KOPT-K1 (cell line): Measurements from ENCODE around the gene EPN3.

Source experiments
- H3K27ac ChIP-seq: fragments of 200-600 bp; sonication (generic); 2 replicates; pipeline ENCODE4 v1.5.1; 2016; ENCODE audit warnings: antibody characterized with exemption, mild to moderate bottlenecking, low read depth, low read length; ENCODE audit not compliant: poor library complexity, severe bottlenecking
- H3K36me3 ChIP-seq: fragments of 200-600 bp; sonication (generic); 2 replicates; pipeline ENCODE4 v1.5.1; 2017; ENCODE audit warnings: antibody characterized with exemption, mild to moderate bottlenecking, low read length, moderate library complexity; ENCODE audit not compliant: insufficient read depth
- H3K9me3 ChIP-seq: fragments of 200-600 bp; sonication (generic); 2 replicates; pipeline ENCODE4 v1.5.1; 2017; ENCODE audit warnings: antibody characterized with exemption, low read length, mild to moderate bottlenecking; ENCODE audit not compliant: insufficient read depth, poor library complexity, severe bottlenecking

Gene EPN3

GRCh38 chr17:50520483-50520882, 12.1 kb upstream of the EPN3 start:
- H3K27ac ChIP-seq, result no peak overlapping the region
- no peaks in the 10 kb centered on the region for H3K36me3 ChIP-seq

GRCh38 chr17:50521514-50521913, 11.0 kb upstream of the EPN3 start:
- Histone ChIP-seq H3K36me3 (no peaks in the 10 kb centered on the region), H3K27ac (no peak overlapping the region), H3K9me3 (no peaks in the 10 kb centered on the region)

More at GRCh38 chr17:50520483-50520882, 12.1 kb upstream of the EPN3 start:
- H3K9me3 ChIP-seq, result no peaks in the 10 kb centered on the region

- no peaks in the 10 kb centered on the region for H3K9me3 ChIP-seq
- no peaks in the 10 kb centered on the region for H3K36me3 ChIP-seq
- no peak overlapping the region for H3K27ac ChIP-seq
Measured at GRCh38 chr17:50522766-50523165, 9.8 kb upstream of the EPN3 start.

- Histone ChIP-seq H3K9me3 (no peaks in the 10 kb centered on the region), H3K36me3 (no peaks in the 10 kb centered on the region), H3K27ac (no peak overlapping the region)
Measured at GRCh38 chr17:50523208-50523607, 9.3 kb upstream of the EPN3 start.

GRCh38 chr17:50524838-50525237, 7.7 kb upstream of the EPN3 start:
- H3K36me3 ChIP-seq, result no peaks in the 10 kb centered on the region
- no peak overlapping the region for H3K27ac ChIP-seq
- H3K9me3 ChIP-seq, result no peaks in the 10 kb centered on the region

- H3K36me3 ChIP-seq, result no peaks in the 10 kb centered on the region
- H3K27ac ChIP-seq, result no peak overlapping the region
- no peaks in the 10 kb centered on the region for H3K9me3 ChIP-seq
Measured at GRCh38 chr17:50527155-50527762, 5.3 kb upstream of the EPN3 start.

GRCh38 chr17:50527949-50528474, 4.5 kb upstream of the EPN3 start:
- H3K9me3 ChIP-seq, result no peaks in the 10 kb centered on the region
- H3K27ac ChIP-seq, result no peak overlapping the region
- H3K36me3 ChIP-seq, result no peaks in the 10 kb centered on the region

- Histone ChIP-seq H3K36me3 (no peaks in the 10 kb centered on the region), H3K9me3 (no peaks in the 10 kb centered on the region), H3K27ac (no peak overlapping the region)
Measured at GRCh38 chr17:50529849-50530248, 2.7 kb upstream of the EPN3 start.

GRCh38 chr17:50531428-50532025, 1.0 kb upstream of the EPN3 start:
- Histone ChIP-seq H3K9me3 (no peaks in the 10 kb centered on the region), H3K27ac (no peak overlapping the region)

GRCh38 chr17:50533185-50533584, 650 bp downstream of the EPN3 start:
- H3K27ac ChIP-seq, result no peak overlapping the region
- H3K36me3 ChIP-seq, result no peaks in the 10 kb centered on the region
- H3K9me3 ChIP-seq, result no peaks in the 10 kb centered on the region

More at GRCh38 chr17:50531428-50532025, 1.0 kb upstream of the EPN3 start:
- H3K36me3 ChIP-seq, result no peaks in the 10 kb centered on the region

- Histone ChIP-seq H3K9me3 (no peaks in the 10 kb centered on the region), H3K27ac (no peak overlapping the region), H3K36me3 (no peaks in the 10 kb centered on the region)
Measured at GRCh38 chr17:50533720-50534148, 1.2 kb downstream of the EPN3 start.

GRCh38 chr17:50534222-50534978, 1.9 kb downstream of the EPN3 start:
- H3K36me3 ChIP-seq, result no peaks in the 10 kb centered on the region
- no peaks in the 10 kb centered on the region for H3K9me3 ChIP-seq
- no peak overlapping the region for H3K27ac ChIP-seq

- no peaks in the 10 kb centered on the region for H3K9me3 ChIP-seq
- H3K36me3 ChIP-seq, result no peaks in the 10 kb centered on the region
- no peak overlapping the region for H3K27ac ChIP-seq
Measured at GRCh38 chr17:50534979-50535326, 2.4 kb downstream of the EPN3 start.

GRCh38 chr17:50535407-50535806, 2.9 kb downstream of the EPN3 start:
- H3K27ac ChIP-seq, result no peak overlapping the region
- H3K9me3 ChIP-seq, result no peaks in the 10 kb centered on the region
- H3K36me3 ChIP-seq, result no peaks in the 10 kb centered on the region
